22Rv1 (cell line): Measurements from ENCODE around the gene FKBP8.

Source experiments
- CTCF ChIP-seq: fragments of 450-650 bp; IDR thresholded peaks from 2 replicates; pipeline ENCODE4 v1.5.1; 2017; ENCODE audit warnings: mild to moderate bottlenecking
- ZFX ChIP-seq: fragments of 450-650 bp; IDR thresholded peaks from 2 replicates; pipeline ENCODE4 v1.6.1; 2017; ENCODE audit warnings: antibody characterized with exemption, borderline replicate concordance

- no peak for TF ChIP-seq CTCF
- TF ChIP-seq ZFX = no peak
Measured at GRCh38 chr19:18576383-18576782, 33.0 kb upstream of the FKBP8 start.
